Fibroblast of pulmonary artery (primary cell): ENCODE data around the gene TCERG1L.

Experiments
- DNase-seq: peaks from one replicate; pipeline ENCODE4 v3.0.0-alpha.2; 2010; ENCODE audit warnings: low read depth
- H3K4me3 ChIP-seq: replicated peaks from 2 replicates; pipeline ENCODE4 v1.5.1; 2011; ENCODE audit warnings: low read depth, mild to moderate bottlenecking, control low read depth, low read length, moderate library complexity
- CTCF ChIP-seq: IDR thresholded peaks from 2 replicates; pipeline ENCODE4 v1.5.1; 2011; ENCODE audit warnings: mild to moderate bottlenecking, control low read depth, low read length, inconsistent platforms; ENCODE audit errors: missing control alignments

TCERG1L gene

DNA sequence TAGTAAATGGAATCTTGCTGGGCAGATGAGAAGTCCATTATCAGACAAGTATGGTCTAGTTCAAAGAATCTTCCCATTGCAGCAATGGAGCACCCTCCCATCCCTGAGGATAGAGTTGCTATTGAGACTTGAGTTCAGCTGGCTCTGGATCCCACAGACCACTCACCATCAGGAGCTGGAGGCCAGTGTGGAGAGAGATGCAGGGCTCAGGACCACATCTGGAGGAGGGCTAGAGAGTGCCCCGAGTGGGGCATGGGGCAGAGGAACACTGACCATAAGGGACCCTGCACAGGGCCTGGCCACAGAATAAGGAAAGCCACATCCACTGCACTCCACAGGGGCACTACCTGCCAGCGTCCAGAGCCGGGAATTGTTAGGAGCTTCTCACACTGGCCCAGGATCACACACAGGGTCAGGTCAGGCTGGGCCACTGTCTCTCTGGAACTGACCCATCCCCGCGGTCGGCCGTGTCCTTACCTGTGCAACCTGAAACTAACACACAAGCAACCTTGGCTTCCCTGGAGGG is 41.3 kb upstream of the TCERG1L start:
- no peak for TF ChIP-seq CTCF
- H3K4me3 ChIP-seq: no peak overlapping the region
- no peak for DNase-seq

DNA sequence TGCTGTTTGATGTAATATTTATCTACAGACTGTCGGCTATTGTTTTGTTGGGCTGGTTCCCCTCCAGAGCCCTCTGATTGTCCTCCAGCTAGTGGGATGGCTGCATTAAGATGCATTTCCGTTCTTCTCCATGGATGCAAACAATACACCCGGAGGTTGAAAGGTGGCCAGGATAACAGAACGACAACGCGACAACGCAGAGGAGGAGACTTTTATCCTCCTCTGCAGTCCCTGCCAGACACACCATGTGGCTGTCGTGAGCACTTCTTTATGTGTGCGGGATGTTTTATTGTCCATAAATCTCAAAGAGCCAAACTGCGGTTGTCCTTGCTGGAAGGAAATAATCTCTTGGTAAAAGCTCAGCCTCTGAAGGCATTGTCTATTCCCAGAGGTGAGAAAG is 39.1 kb upstream of the TCERG1L start:
- TF ChIP-seq CTCF: no peak
- DNase-seq: no peak

DNA sequence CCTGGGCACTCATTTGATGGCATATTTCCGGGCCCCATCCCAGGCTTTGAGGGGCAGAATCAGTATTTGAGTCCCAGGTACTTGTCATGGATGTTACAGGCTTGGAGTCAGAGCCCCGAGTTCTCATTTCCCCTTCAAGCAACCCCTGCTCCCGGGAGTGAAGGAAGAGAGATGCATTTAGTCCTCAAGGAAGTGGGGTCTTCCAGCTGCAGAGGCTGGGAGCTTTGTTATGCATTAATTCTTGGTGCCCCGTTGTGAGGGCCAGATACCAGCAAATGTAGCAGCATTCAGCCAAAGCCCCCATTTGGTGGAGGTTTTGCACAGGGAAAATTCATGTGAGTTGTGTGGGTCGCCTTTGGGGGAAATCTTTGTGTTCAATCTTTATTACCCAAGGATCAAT is 38.7 kb upstream of the TCERG1L start:
- no peak for TF ChIP-seq CTCF
- DNase-seq: no peak
- no peak overlapping the region for H3K4me3 ChIP-seq

More for the DNA sequence above, 39.1 kb upstream of the TCERG1L start:
- no peak overlapping the region for H3K4me3 ChIP-seq

DNA sequence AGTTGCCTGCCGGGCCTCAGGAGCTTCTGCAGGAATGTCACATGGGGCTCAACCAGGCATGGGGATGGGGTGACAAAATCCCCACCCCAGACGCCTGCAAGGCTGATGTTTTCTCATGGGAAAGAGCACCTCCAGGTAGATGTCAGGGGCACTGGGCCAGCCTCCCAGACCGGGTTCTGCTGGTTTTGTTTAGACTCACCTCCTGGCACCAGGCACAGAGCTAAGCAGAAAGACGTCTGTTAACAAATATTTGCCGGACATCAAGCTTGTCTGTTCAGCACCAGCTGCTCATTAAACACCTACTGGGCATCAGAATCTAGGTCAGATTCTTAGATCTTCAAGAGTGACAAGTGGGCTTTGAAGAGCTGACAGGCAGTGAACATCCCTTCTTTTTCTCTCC is 34.9 kb upstream of the TCERG1L start:
- no peak for TF ChIP-seq CTCF
- DNase-seq: no peak
- H3K4me3 ChIP-seq: no peak overlapping the region

GRCh38 chr10:131345691-131346090 is 34.2 kb upstream of the TCERG1L start:
- no peak overlapping the region for H3K4me3 ChIP-seq
- no peak for TF ChIP-seq CTCF
- no peak for DNase-seq

- no peak for TF ChIP-seq CTCF
- no peak for DNase-seq
- no peak overlapping the region for H3K4me3 ChIP-seq
Measured at GRCh38 chr10:131344747-131345146, 33.2 kb upstream of the TCERG1L start.

DNA sequence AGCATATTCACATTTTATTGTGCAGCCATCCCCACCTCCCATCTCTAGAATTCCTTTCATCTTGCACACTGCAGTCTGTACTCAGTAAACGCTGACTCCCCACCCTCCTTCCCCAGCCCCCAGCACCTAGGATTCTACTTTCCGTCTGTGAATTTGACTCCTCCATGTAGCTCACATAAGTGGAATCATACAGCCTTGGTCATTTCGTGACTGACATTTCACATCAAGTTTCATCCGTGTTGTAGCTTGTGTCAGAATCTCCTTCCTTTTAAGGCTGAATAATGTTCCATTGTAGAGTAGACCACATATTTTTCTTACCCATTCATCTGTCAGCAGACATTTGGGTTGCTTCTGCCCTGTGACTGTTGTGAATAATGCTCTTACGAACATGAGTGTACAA is 26.2 kb upstream of the TCERG1L start:
- TF ChIP-seq CTCF: no peak
- no peak for DNase-seq
- no peak overlapping the region for H3K4me3 ChIP-seq
